HepG2 (cell line): ENCODE measurements around the gene CENPP. TPM values are rescaled to one million over a fixed set of nuclear protein-coding genes. Genes with fewer than 3 reads are reported as not detected.

ENCODE experiments used
- ATAC-seq: fragments of 200-7000 bp; cut with Tn5 transposase; 3 replicates; pipeline ENCODE4 v1.9.1; 2020; ENCODE audit warnings: mild to moderate bottlenecking, moderate library complexity
- BruUV-seq: library from RNA; stranded (reverse); fragments of 400-500 nt; replicated peaks from 2 replicates; lab custom pipeline; 2021; lab: Mats Ljungman, UMichigan
- CTCF ChIA-PET: fragments of 300-600 bp; formaldehyde crosslinking; extraction: SDS; loops from one replicate; lab custom pipeline; 2021; ENCODE audit warnings: low total read pairs, inconsistent platforms, low intra/inter-chr PET ratio; lab: Yijun Ruan, JAX
- POLR2A ChIA-PET: fragments of 350-600 bp; sonication (Branson Sonifier 250); formaldehyde crosslinking; loops from one replicate; lab custom pipeline; 2020; ENCODE audit warnings: antibody characterized with exemption, inconsistent platforms; lab: Yijun Ruan, JAX
- DNase-seq: peaks from one replicate; pipeline ENCODE4 v3.0.0-alpha.2; 2015; ENCODE audit warnings: low spot score
- FAIRE-seq: peaks from 3 replicates; lab custom pipeline; 2011; peaks lifted over from hg19 to GRCh38; lab: Jason Lieb, UNC
- H2AFZ ChIP-seq: one replicate; pipeline ENCODE4 v1.6.1; 2011; ENCODE audit warnings: low read length, inconsistent platforms
- H3K27ac ChIP-seq: fragments of 300-600 bp; 3 replicates; pipeline ENCODE4 v1.8.0; 2011; ENCODE audit warnings: mixed run types, mild to moderate bottlenecking, mixed read lengths, low read length, inconsistent platforms; ENCODE audit not compliant: insufficient read depth; ENCODE audit errors: extremely low read length
- H3K27me3 ChIP-seq, 2 experiments: fragments of 200-600 bp in 1 of 2; 2 replicates in 1 of 2; 3 replicates in 1 of 2; pipeline versions ENCODE4 v1.6.0 to v1.8.0; 2011; ENCODE audit warnings: low read length in 2 of 2, mild to moderate bottlenecking in 2 of 2, moderate library complexity in 2 of 2, inconsistent platforms in 1 of 2; ENCODE audit not compliant: insufficient read depth in 2 of 2, control insufficient read depth in 1 of 2
- H3K36me3 ChIP-seq, 2 experiments: fragments of 200-600 bp in 1 of 2; replicated peaks in 1 of 2; 2 replicates in 1 of 2; 3 replicates in 1 of 2; pipeline versions ENCODE4 v1.5.1 to v1.8.0; 2011; ENCODE audit warnings: low read length in 2 of 2, inconsistent platforms in 1 of 2; ENCODE audit not compliant: insufficient read depth in 2 of 2, control insufficient read depth in 1 of 2
- H3K4me1 ChIP-seq: 2 replicates; pipeline ENCODE4 v1.5.1; 2012; ENCODE audit warnings: low read length, inconsistent platforms; ENCODE audit not compliant: insufficient read depth
- H3K4me2 ChIP-seq: 2 replicates; pipeline ENCODE4 v1.6.0; 2011; ENCODE audit warnings: low read depth, low read length, inconsistent platforms
- H3K4me3 ChIP-seq, 3 experiments: fragments of 200-600 bp in 1 of 3; sonication (generic), shearing (Covaris generic) in 1 of 3; replicated peaks in 1 of 3; 2 replicates each; pipeline ENCODE4 v1.5.1; 2011 to 2016; ENCODE audit warnings: low read length in 3 of 3, inconsistent platforms in 2 of 3, low read depth in 2 of 3, mild to moderate bottlenecking in 2 of 3, control low read depth in 1 of 3, mixed read lengths in 1 of 3; ENCODE audit not compliant: insufficient read depth in 1 of 3
- H3K79me2 ChIP-seq: one replicate; pipeline ENCODE4 v1.6.1; 2011; ENCODE audit warnings: low read length, inconsistent platforms; ENCODE audit not compliant: insufficient read depth
- H3K9ac ChIP-seq: 2 replicates; pipeline ENCODE4 v1.6.0; 2011; ENCODE audit warnings: mild to moderate bottlenecking, low read depth, low read length, inconsistent platforms; ENCODE audit not compliant: insufficient read depth
- H3K9me3 ChIP-seq: 2 replicates; pipeline ENCODE4 v1.5.1; 2012; ENCODE audit warnings: mild to moderate bottlenecking, low read length
- H4K20me1 ChIP-seq: 2 replicates; pipeline ENCODE4 v1.6.0; 2011; ENCODE audit warnings: inconsistent platforms, mild to moderate bottlenecking, low read length, moderate library complexity; ENCODE audit not compliant: insufficient read depth
- BCL6 ChIP-seq: IDR thresholded peaks from 2 replicates; pipeline ENCODE4 v1.6.1; 2016; ENCODE audit warnings: missing genetic modification reagents, missing compliant biosample characterization
- CEBPB ChIP-seq: IDR thresholded peaks from 2 replicates; pipeline ENCODE4 v1.6.1; 2011; ENCODE audit warnings: low read depth, low read length, improper control_type of control experiment, borderline replicate concordance
- MAFF ChIP-seq: IDR thresholded peaks from 2 replicates; pipeline ENCODE4 v1.6.1; 2011; ENCODE audit warnings: low read depth, low read length, improper control_type of control experiment
- MAFK ChIP-seq, 2 experiments: IDR thresholded peaks in 1 of 2; conservative IDR thresholded peaks in 1 of 2; 2 replicates each; pipeline ENCODE4 v1.6.1; 2011; ENCODE audit warnings: improper control_type of control experiment in 2 of 2, low read length in 2 of 2
- RAD51 ChIP-seq: fragments of 450-650 bp; IDR thresholded peaks from 2 replicates; pipeline ENCODE4 v1.6.1; 2016; ENCODE audit warnings: borderline replicate concordance
- ZIK1 ChIP-seq: sonication (generic); formaldehyde crosslinking; IDR thresholded peaks from 2 replicates; pipeline ENCODE4 v1.5.0; 2020; ENCODE audit warnings: mild to moderate bottlenecking, low read depth, missing genetic modification reagents, borderline replicate concordance
- ZNF230 ChIP-seq: sonication (generic); formaldehyde crosslinking; IDR thresholded peaks from 2 replicates; pipeline ENCODE4 v1.4.0; 2020; ENCODE audit warnings: mild to moderate bottlenecking, missing genetic modification reagents
- ZNF430 ChIP-seq: sonication (generic); formaldehyde crosslinking; IDR thresholded peaks from 2 replicates; pipeline ENCODE4 v1.9.0; 2021; ENCODE audit warnings: mild to moderate bottlenecking, missing genetic modification reagents
- ZNF44 ChIP-seq: sonication (generic); formaldehyde crosslinking; IDR thresholded peaks from 2 replicates; pipeline ENCODE4 v1.5.1; 2020; ENCODE audit warnings: mild to moderate bottlenecking, missing genetic modification reagents
- ZNF580 ChIP-seq: IDR thresholded peaks from 2 replicates; pipeline ENCODE4 v1.6.1; 2016; ENCODE audit warnings: low read depth, borderline replicate concordance
- WGBS: methylation state at CpG from one replicate; pipeline ENCODE4 v1.1.6; 2017; ENCODE audit warnings: low lambda C conversion rate; 5-methylcytosine and 5-hydroxymethylcytosine counted together
- in situ Hi-C: cut with HindIII; loops from 2 replicates; pipeline ENCODE4 v1.10.0; 2017; ENCODE audit warnings: low pct_unique_long_range_greater_than_20kb; ENCODE audit not compliant: extremely low pct_ligation_motif_present
- intact Hi-C: fragments of 100-400 bp; cut with micrococcal nuclease; formaldehyde crosslinking; loops from one replicate; pipeline ENCODE4 v1.10.0; 2022; ENCODE audit not compliant: unreplicated experiment
- polyA plus RNA-seq, 8 experiments: library from polyadenylated mRNA; depleted of rRNA in 3 of 8; stranded (reverse) in 7 of 8; unstranded in 1 of 8; fragments of >200 nt; fragmentation: Illumina TruSeq in 4 of 8; extraction: Trizol in 4 of 8; gene quantifications; 2 replicates each; pipeline versions ENCODE4 v1.2.1 to v1.2.3, GENCODE V29; 2011 to 2016; ENCODE audit warnings: low read depth in 4 of 8, missing spikeins in 1 of 8, mixed read lengths in 1 of 8; ENCODE audit not compliant: insufficient read depth in 1 of 8
- total RNA-seq, 5 experiments: library from RNA; depleted of rRNA; stranded (reverse); fragments of >200 nt; fragmentation: Illumina TruSeq; extraction: Trizol; gene quantifications; 2 replicates each; pipeline ENCODE4 v1.2.3, GENCODE V29; 2016; ENCODE audit warnings: low read depth in 1 of 5
- TF ChIP-seq, protein P1 (sequence below): sonication (generic); formaldehyde crosslinking; IDR thresholded peaks from 2 replicates; pipeline ENCODE4 v1.4.0; 2020; ENCODE audit warnings: missing genetic modification reagents
- TF ChIP-seq, protein P2 (sequence below): sonication (generic); formaldehyde crosslinking; IDR thresholded peaks from 2 replicates; pipeline ENCODE4 v1.8.0; 2022; ENCODE audit warnings: mild to moderate bottlenecking, missing genetic modification reagents, moderate library complexity

The CENPP gene
- total and polyA plus RNA-seq, 2 of the 13 experiments (the other 11 are each of a cell fraction or from before 2014, with no cell fraction given): 2.0 to 11.4 TPM

DNA sequence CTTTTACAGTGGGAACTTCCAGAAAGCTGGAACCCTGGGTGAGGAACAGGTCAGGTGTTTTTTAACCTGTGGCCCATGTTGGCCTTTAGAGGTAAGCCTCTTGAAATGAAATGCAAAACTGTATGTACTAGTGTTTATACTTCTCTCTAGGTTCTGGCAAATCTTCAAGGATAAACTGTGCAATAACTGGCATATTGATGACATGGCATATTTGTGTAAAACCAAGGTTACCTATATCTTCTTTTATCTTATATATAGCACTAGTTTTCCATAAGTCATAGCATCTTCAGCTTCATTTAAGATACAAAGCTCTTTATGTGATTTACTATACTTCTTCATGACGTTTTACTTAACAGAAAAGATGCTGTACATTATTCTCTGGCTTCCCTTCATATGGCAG lies 24.8 kb upstream of the CENPP start:
- no peak overlapping the region for H3K4me2 ChIP-seq
- CTCF ChIA-PET: no interaction called here
- H2AFZ ChIP-seq: no peak overlapping the region
- H3K36me3 ChIP-seq: peaks cover 12 to 70% of the 10 kb centered on the region in 2 experiments
- H3K27ac ChIP-seq: no peak overlapping the region
- no peaks in the 10 kb centered on the region for H3K79me2 ChIP-seq
- BruUV-seq: no TSS peak
- no peak overlapping the region for H3K4me3 ChIP-seq
- FAIRE-seq (no peak), ATAC-seq (no peak), DNase-seq (no peak)
- H3K9ac ChIP-seq: no peak overlapping the region
- TF ChIP-seq ZNF230 (CRISPR knock-in tag) (no peak), BCL6 (CRISPR knock-in tag) (no peak), RAD51 (no peak), ZIK1 (CRISPR knock-in tag) (no peak), ZNF44 (CRISPR knock-in tag) (no peak), CEBPB (no peak), ZNF430 (CRISPR knock-in tag) (no peak), MAFK (conservative IDR thresholded peaks at IDR 0.05 in 1 of 2, IDR thresholded peaks at IDR 0.05 in 1 of 2; ENCODE audit: low read length in 2 of 2) (peak; percentile 93 to 96), MAFF (peak; percentile 94), ZNF580 (no peak)
- TF ChIP-seq, protein P1, sequence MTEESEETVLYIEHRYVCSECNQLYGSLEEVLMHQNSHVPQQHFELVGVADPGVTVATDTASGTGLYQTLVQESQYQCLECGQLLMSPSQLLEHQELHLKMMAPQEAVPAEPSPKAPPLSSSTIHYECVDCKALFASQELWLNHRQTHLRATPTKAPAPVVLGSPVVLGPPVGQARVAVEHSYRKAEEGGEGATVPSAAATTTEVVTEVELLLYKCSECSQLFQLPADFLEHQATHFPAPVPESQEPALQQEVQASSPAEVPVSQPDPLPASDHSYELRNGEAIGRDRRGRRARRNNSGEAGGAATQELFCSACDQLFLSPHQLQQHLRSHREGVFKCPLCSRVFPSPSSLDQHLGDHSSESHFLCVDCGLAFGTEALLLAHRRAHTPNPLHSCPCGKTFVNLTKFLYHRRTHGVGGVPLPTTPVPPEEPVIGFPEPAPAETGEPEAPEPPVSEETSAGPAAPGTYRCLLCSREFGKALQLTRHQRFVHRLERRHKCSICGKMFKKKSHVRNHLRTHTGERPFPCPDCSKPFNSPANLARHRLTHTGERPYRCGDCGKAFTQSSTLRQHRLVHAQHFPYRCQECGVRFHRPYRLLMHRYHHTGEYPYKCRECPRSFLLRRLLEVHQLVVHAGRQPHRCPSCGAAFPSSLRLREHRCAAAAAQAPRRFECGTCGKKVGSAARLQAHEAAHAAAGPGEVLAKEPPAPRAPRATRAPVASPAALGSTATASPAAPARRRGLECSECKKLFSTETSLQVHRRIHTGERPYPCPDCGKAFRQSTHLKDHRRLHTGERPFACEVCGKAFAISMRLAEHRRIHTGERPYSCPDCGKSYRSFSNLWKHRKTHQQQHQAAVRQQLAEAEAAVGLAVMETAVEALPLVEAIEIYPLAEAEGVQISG (CRISPR knock-in tag): no peak
- TF ChIP-seq, protein P2, sequence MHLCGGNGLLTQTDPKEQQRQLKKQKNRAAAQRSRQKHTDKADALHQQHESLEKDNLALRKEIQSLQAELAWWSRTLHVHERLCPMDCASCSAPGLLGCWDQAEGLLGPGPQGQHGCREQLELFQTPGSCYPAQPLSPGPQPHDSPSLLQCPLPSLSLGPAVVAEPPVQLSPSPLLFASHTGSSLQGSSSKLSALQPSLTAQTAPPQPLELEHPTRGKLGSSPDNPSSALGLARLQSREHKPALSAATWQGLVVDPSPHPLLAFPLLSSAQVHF (CRISPR knock-in tag): no peak
- intact Hi-C loops: no loop called here
- POLR2A ChIA-PET: no interaction called here
- no peaks in the 10 kb centered on the region for H3K27me3 ChIP-seq
- H3K4me1 ChIP-seq: no peaks in the 10 kb centered on the region
- no peaks in the 10 kb centered on the region for H3K9me3 ChIP-seq
- 83% methylated on average over 1 of the region's 1 CpG for WGBS
- in situ Hi-C loops: no loop called here
- H4K20me1 ChIP-seq: no peaks in the 10 kb centered on the region
